Measurements from ENCODE around the gene EDARADD.

Gene EDARADD

DNA sequence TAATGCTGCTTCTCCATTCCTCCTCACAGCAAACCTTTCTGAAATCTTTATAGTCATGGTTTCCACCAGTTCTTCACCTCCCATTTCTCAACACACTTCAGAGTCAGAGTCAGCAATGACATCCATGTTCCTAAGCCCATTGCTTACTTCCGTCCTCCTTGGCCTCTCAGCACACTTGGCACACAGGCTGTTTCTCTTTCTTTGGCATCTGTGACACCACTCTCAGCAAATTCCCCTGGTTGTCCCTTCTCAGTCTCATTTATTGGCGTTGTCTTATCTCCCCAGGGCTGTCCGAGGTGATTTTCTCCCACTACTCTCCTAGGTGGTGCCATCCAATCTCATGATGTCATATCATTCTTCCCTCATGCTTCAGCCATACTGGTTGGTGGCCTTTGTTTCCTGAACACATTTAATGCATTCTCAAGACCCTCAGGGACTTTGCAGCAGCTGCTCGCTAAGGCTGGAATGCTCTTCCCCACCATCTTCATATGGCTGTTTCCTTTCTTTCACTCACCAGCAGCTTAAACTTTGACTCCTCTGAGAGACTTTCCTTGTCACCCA is 126.4 kb downstream of the EDARADD start:
- no peak for DNase-seq

DNA sequence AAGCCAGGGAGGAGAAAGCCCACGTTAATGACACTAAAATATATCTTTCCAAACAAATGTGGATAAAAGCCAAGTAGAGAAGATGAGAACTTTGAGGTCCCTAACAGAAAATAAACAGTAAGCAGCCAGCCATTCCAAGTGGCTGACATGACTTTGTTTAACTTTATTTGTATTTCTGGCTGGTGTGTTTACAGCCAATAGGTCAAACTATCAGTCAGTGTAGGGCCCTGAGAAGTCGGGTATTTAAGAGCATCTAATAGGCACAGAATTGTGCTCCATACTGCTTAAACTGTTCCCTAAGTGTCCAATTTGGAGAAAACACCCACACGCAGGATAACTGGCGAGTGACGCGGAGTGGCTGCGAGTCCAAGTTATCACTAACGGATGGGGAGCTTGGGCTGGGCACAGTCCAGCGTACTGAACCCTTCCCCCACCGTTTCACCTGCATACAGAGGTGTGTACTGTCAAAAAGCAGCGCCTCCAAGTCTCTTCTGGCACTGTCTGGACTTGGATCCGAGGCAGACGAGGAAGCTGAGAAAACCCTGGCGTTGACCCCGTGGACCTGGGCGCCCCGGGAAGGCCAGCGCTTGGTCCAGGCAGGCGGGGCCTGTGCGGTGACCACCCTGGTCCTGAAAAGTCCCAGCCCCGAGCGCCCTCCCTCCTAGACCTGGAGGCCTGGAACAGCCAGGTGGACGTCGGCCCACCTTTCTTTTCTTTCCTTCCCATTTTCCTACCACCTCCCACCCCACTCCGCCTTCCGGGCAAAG is 129.0 kb downstream of the EDARADD start:
- no peak for DNase-seq

GRCh38 chr1:236523704-236524141 is 129.6 kb downstream of the EDARADD start, which contains the start of gene LGALS8:
Gene LGALS8 (plus strand): TSS chr1:236523982. CDS start chr1:236526071, 2,089 bp downstream.
- peak; percentile 83 for DNase-seq

GRCh38 chr1:236524142-236524894 is 130.2 kb downstream of the EDARADD start:
- DNase-seq, result peak; percentile 38

GRCh38 chr1:236524895-236525184 is 130.8 kb downstream of the EDARADD start:
- DNase-seq, result no peak

- no peak for DNase-seq
These were observed 132.0 kb downstream of the EDARADD start for GRCh38 chr1:236526079-236526478.

DNA sequence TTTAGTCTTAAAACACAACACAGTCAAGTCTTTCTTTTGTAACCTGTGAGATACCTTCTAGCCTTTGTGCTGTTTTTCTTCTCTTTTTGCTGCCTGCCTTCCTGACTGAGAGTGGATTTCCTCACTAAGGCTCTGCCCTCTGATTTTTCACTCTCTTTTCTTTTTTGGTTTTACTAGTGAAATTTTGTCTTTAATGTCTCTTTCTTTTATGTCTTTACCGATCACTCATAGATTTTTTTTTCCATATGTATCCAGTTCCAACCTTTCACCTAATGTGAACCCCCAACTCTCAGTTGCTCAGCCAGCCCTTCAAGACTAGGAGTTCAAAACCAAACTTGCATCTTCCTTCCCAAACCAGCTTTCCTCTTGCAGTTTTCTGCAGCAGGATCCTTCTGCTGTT is 136.2 kb downstream of the EDARADD start:
- no peak for DNase-seq

DNA sequence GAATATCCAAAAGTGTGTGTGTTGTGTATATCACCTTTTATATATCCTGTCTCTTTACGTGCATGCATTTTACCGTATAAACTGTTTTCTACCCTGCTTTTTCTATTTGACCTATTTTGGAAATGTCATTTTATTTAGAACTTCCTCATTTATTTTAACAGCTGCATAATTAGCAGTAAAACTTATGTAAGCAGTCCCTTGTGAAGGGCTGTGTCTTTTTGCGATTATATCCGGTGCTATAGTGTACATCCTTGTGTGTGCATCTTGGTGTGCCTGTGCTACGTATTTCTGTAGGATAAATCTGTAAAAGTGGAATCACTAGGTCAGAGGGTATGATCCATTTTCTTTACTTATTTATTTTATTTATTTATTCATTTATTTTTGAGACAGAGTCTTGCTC is 136.9 kb downstream of the EDARADD start:
- DNase-seq, result no peak

GRCh38 chr1:236532850-236533249 is 138.8 kb downstream of the EDARADD start:
- no peak for DNase-seq

GRCh38 chr1:236534151-236534651 is 140.1 kb downstream of the EDARADD start:
- peak; percentile 28 for DNase-seq
